GM12878 (cell line): ENCODE measurements around the gene SIN3A. TPM values are rescaled to one million over a fixed set of nuclear protein-coding genes. Genes with fewer than 3 reads are reported as not detected.

Source experiments
- ATAC-seq: fragments of 200-7000 bp; cut with Tn5 transposase; 3 replicates; pipeline ENCODE4 v1.9.1; 2020; ENCODE audit warnings: mild to moderate bottlenecking, moderate library complexity
- BruUV-seq: library from RNA; stranded (reverse); fragments of 400-500 nt; replicated peaks from 2 replicates; lab custom pipeline; 2021; lab: Mats Ljungman, UMichigan
- CTCF ChIA-PET: fragments of 300-600 bp; sonication (Branson Sonifier 250); formaldehyde crosslinking; extraction: SDS; loops from one replicate; lab custom pipeline; 2021; ENCODE audit warnings: inconsistent platforms; lab: Yijun Ruan, JAX
- POLR2A ChIA-PET: fragments of 350-600 bp; formaldehyde crosslinking; extraction: SDS; loops from one replicate; lab custom pipeline; 2021; ENCODE audit warnings: inconsistent platforms; lab: Charles Lee
- RAD21 ChIA-PET: fragments of 300-600 bp; sonication (Branson Sonifier 250); formaldehyde crosslinking; loops from one replicate; lab custom pipeline; 2023; ENCODE audit warnings: antibody characterized with exemption; ENCODE audit not compliant: unreplicated experiment; lab: Charles Lee
- SMC1A ChIA-PET: fragments of 300-600 bp; sonication (Branson Sonifier 250); formaldehyde crosslinking; loops from one replicate; lab custom pipeline; 2023; ENCODE audit not compliant: unreplicated experiment, uncharacterized antibody; lab: Charles Lee
- DNase-seq: peaks from one replicate; pipeline ENCODE4 v3.0.0-alpha.2; 2011; ENCODE audit warnings: low read depth, low spot score
- FAIRE-seq: peaks from 3 replicates; lab custom pipeline; 2011; peaks lifted over from hg19 to GRCh38; lab: Jason Lieb, UNC
- H2AFZ ChIP-seq: 2 replicates; pipeline ENCODE4 v1.6.0; 2011; ENCODE audit warnings: low read depth, low read length, control low read depth; ENCODE audit not compliant: control insufficient read depth
- H3K27ac ChIP-seq: 2 replicates; pipeline ENCODE4 v1.5.1; 2011; ENCODE audit warnings: control low read depth; ENCODE audit not compliant: control insufficient read depth, insufficient read depth
- H3K27me3 ChIP-seq, 2 experiments: replicated peaks in 1 of 2; 2 replicates each; pipeline versions ENCODE4 v1.6.0 to v1.6.1; 2011; ENCODE audit warnings: low read length in 1 of 2; ENCODE audit not compliant: control insufficient read depth in 2 of 2, insufficient read depth in 2 of 2
- H3K36me3 ChIP-seq, 2 experiments: 2 replicates each; pipeline ENCODE4 v1.5.1; 2011; ENCODE audit warnings: low read length in 1 of 2; ENCODE audit not compliant: control insufficient read depth in 2 of 2, insufficient read depth in 2 of 2
- H3K4me1 ChIP-seq: 2 replicates; pipeline ENCODE4 v1.6.1; 2011; ENCODE audit warnings: mild to moderate bottlenecking, low read length, moderate library complexity, mixed read lengths; ENCODE audit not compliant: control insufficient read depth, insufficient read depth
- H3K4me2 ChIP-seq: 2 replicates; pipeline ENCODE4 v1.6.0; 2011; ENCODE audit warnings: control low read depth; ENCODE audit not compliant: control insufficient read depth, insufficient read depth
- H3K4me3 ChIP-seq: fragments of 200-600 bp; sonication (generic); 2 replicates; pipeline ENCODE4 v1.5.1; 2016
- H3K79me2 ChIP-seq: 2 replicates; pipeline ENCODE4 v1.6.0; 2011; ENCODE audit warnings: low read length; ENCODE audit not compliant: control insufficient read depth, insufficient read depth
- H3K9ac ChIP-seq: 2 replicates; pipeline ENCODE4 v1.8.0; 2011; ENCODE audit warnings: low read length, control low read depth, mixed read lengths; ENCODE audit not compliant: control insufficient read depth, insufficient read depth
- H3K9me3 ChIP-seq: replicated peaks from 3 replicates; pipeline ENCODE4 v1.5.1; 2011; ENCODE audit warnings: mild to moderate bottlenecking, low read length; ENCODE audit not compliant: control insufficient read depth, insufficient read depth
- H4K20me1 ChIP-seq: 2 replicates; pipeline ENCODE4 v1.6.0; 2011; ENCODE audit not compliant: control insufficient read depth, insufficient read depth
- CEBPB ChIP-seq, 2 experiments: fragments of 150-350 bp in 1 of 2; IDR thresholded peaks; 2 replicates each; pipeline ENCODE4 v1.6.1; 2012 to 2014; ENCODE audit warnings: low read depth in 2 of 2, low read length in 2 of 2, borderline replicate concordance in 1 of 2, inconsistent platforms in 1 of 2
- MTA2 ChIP-seq: fragments of 450-650 bp; IDR thresholded peaks from 2 replicates; pipeline ENCODE4 v1.6.1; 2016; ENCODE audit warnings: low read depth, mild to moderate bottlenecking, moderate library complexity
- MTA3 ChIP-seq: IDR thresholded peaks from 2 replicates; pipeline ENCODE4 v1.6.1; 2012; ENCODE audit warnings: low read length, inconsistent platforms, borderline replicate concordance
- NR2C2 ChIP-seq: IDR thresholded peaks from 2 replicates; pipeline ENCODE4 v1.6.1; 2011; ENCODE audit warnings: borderline replicate concordance, low read depth; ENCODE audit not compliant: control insufficient read depth, insufficient read length
- SIN3A ChIP-seq: IDR thresholded peaks from 2 replicates; pipeline ENCODE4 v1.6.1; 2012; ENCODE audit warnings: low read depth, low read length, improper control_type of control experiment
- WRNIP1 ChIP-seq: IDR thresholded peaks from 2 replicates; pipeline ENCODE4 v1.6.1; 2011; ENCODE audit warnings: low read depth, low read length, improper control_type of control experiment, borderline replicate concordance
- WGBS: methylation state at CpG from one replicate; pipeline ENCODE4 v1.1.6; 2016; ENCODE audit warnings: low lambda C conversion rate; ENCODE audit not compliant: insufficient replicate concordance, insufficient coverage; ENCODE audit errors: missing lambda C conversion rate; 5-methylcytosine and 5-hydroxymethylcytosine counted together
- in situ Hi-C: fragments of 300-500 bp; cut with MboI; formaldehyde crosslinking; loops from 9 replicates; pipeline ENCODE4 v1.14.3; 2018; ENCODE audit warnings: mixed read lengths
- intact Hi-C: fragments of 100-400 bp; cut with micrococcal nuclease; formaldehyde crosslinking; loops from one replicate; pipeline ENCODE4 v1.14.2; 2022; ENCODE audit not compliant: unreplicated experiment
- polyA plus RNA-seq, 11 experiments: library from polyadenylated mRNA; depleted of rRNA in 4 of 11; unstranded in 6 of 11; stranded (reverse) in 5 of 11; fragments of >200 nt; fragmentation: Nextera tagmentation in 4 of 11; fragmentation: Illumina TruSeq in 1 of 11; extraction: Ambion mirVana in 4 of 11; extraction: Trizol in 1 of 11; gene quantifications; 1 replicate in 1 of 11; 2 replicates in 10 of 11; pipeline versions ENCODE4 v1.2.1 to v1.2.3, GENCODE V29; 2011 to 2016; ENCODE audit warnings: inconsistent platforms in 2 of 11, missing spikeins in 2 of 11, low read depth in 1 of 11
- total RNA-seq, 4 experiments: library from RNA; depleted of rRNA in 3 of 4; stranded (reverse); fragments of >200 nt in 3 of 4; fragmentation: Illumina TruSeq in 1 of 4; extraction: Trizol in 1 of 4; gene quantifications; 2 replicates each; pipeline versions ENCODE4 v1.2.1 to v1.2.3, GENCODE V29; 2013 to 2021
- TF ChIP-seq, protein P1 (sequence below): IDR thresholded peaks from 2 replicates; pipeline ENCODE4 v1.6.1; 2011; ENCODE audit warnings: borderline replicate concordance, low read depth, mild to moderate bottlenecking, moderate library complexity, low read length; ENCODE audit not compliant: insufficient read depth, poor library complexity, severe bottlenecking
- TF ChIP-seq, protein P2 (sequence below): fragments of 450-650 bp; IDR thresholded peaks from 2 replicates; pipeline ENCODE4 v1.6.1; 2017; ENCODE audit warnings: mild to moderate bottlenecking, moderate library complexity
- TF ChIP-seq, protein P3 (sequence below): fragments of 150-350 bp; IDR thresholded peaks from 2 replicates; pipeline ENCODE4 v1.6.1; 2016; ENCODE audit warnings: low read depth, low read length
- TF ChIP-seq, protein P4 (sequence below): fragments of 450-650 bp; IDR thresholded peaks from 2 replicates; pipeline ENCODE4 v1.6.1; 2017; ENCODE audit warnings: borderline replicate concordance
- TF ChIP-seq, protein P5 (sequence below): IDR thresholded peaks from 2 replicates; pipeline ENCODE4 v1.6.1; 2011; ENCODE audit warnings: low read depth, mild to moderate bottlenecking, low read length, moderate library complexity, borderline replicate concordance; ENCODE audit errors: extremely low read depth

The SIN3A gene
- total and polyA plus RNA-seq, 10 of the 15 experiments (the other 5 are each of a cell fraction or from before 2014, with no cell fraction given), result 6.4 to 62.2 (median 29.2) TPM

DNA sequence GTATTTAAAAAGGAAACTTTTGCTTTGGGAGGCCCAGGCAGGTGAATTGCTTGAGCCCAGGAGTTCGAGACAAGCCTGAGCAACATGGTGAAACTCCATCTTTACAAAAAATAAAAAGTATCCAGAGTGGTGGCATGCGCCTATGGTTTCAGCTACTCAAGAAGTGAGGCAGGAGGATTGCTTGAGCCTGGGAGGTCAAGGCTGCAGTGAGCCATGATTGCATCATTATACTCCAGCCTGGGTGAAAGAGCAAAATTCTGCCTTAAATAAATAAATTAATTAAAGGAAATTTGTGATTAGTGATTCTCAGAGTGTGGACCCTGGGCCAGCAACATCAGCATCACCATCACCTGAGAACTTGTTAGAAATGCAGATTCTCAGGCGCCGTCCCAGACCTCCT lies 125.6 kb downstream of the SIN3A start (continued):
- TF ChIP-seq, protein P1, sequence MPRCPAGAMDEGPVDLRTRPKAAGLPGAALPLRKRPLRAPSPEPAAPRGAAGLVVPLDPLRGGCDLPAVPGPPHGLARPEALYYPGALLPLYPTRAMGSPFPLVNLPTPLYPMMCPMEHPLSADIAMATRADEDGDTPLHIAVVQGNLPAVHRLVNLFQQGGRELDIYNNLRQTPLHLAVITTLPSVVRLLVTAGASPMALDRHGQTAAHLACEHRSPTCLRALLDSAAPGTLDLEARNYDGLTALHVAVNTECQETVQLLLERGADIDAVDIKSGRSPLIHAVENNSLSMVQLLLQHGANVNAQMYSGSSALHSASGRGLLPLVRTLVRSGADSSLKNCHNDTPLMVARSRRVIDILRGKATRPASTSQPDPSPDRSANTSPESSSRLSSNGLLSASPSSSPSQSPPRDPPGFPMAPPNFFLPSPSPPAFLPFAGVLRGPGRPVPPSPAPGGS, result no peak
- TF ChIP-seq, protein P2, sequence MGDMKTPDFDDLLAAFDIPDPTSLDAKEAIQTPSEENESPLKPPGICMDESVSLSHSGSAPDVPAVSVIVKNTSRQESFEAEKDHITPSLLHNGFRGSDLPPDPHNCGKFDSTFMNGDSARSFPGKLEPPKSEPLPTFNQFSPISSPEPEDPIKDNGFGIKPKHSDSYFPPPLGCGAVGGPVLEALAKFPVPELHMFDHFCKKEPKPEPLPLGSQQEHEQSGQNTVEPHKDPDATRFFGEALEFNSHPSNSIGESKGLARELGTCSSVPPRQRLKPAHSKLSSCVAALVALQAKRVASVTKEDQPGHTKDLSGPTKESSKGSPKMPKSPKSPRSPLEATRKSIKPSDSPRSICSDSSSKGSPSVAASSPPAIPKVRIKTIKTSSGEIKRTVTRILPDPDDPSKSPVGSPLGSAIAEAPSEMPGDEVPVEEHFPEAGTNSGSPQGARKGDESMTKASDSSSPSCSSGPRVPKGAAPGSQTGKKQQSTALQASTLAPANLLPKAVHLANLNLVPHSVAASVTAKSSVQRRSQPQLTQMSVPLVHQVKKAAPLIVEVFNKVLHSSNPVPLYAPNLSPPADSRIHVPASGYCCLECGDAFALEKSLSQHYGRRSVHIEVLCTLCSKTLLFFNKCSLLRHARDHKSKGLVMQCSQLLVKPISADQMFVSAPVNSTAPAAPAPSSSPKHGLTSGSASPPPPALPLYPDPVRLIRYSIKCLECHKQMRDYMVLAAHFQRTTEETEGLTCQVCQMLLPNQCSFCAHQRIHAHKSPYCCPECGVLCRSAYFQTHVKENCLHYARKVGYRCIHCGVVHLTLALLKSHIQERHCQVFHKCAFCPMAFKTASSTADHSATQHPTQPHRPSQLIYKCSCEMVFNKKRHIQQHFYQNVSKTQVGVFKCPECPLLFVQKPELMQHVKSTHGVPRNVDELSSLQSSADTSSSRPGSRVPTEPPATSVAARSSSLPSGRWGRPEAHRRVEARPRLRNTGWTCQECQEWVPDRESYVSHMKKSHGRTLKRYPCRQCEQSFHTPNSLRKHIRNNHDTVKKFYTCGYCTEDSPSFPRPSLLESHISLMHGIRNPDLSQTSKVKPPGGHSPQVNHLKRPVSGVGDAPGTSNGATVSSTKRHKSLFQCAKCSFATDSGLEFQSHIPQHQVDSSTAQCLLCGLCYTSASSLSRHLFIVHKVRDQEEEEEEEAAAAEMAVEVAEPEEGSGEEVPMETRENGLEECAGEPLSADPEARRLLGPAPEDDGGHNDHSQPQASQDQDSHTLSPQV, result no peak
- TF ChIP-seq MTA3 (no peak), CEBPB (IDR thresholded peaks at IDR 0.05; ENCODE audit: borderline replicate concordance in 1 of 2, low read depth in 2 of 2, low read length in 2 of 2) (no peak)
- TF ChIP-seq, all 136 proteins: peak for 0

DNA sequence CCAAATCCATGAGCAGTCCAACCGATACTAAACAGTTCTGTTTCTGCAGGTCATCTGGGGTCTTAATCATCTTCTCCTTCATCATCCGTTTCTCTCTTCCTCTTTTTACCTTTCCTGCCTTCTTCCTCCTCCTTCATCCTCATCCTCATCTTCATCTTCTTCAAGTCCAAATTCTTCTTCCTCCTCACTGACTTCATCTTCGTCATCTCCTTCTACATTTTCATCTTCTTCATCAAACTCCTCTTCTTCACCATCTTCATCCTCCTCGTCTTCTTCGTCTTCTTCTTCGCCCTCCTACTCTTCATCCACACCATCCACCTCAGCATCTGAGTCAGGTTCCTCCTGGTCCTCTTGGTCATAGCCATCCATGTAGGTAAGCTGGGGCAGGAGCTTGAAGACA lies 129.8 kb downstream of the SIN3A start:
- no peak overlapping the region for H2AFZ ChIP-seq
- intact Hi-C loops (no loop called here), in situ Hi-C loops (no loop called here)
- H4K20me1 ChIP-seq, result no peaks in the 10 kb centered on the region
- DNase-seq, result no peak
- RAD21 ChIA-PET, result no interaction called here
- no peak overlapping the region for H3K4me2 ChIP-seq
- no peaks in the 10 kb centered on the region for H3K36me3 ChIP-seq
- no peaks in the 10 kb centered on the region for H3K27me3 ChIP-seq
- no peaks in the 10 kb centered on the region for H3K9me3 ChIP-seq
- POLR2A ChIA-PET, result no interaction called here
- no peaks in the 10 kb centered on the region for H3K4me1 ChIP-seq
- no peaks in the 10 kb centered on the region for H3K79me2 ChIP-seq
- SMC1A ChIA-PET, result no interaction called here
- no peak for FAIRE-seq
- 43% methylated on average over 6 of the region's 6 CpGs for WGBS
- no peak overlapping the region for H3K27ac ChIP-seq
- no peak for ATAC-seq
- CTCF ChIA-PET, result no interaction called here
- BruUV-seq, result no TSS peak
- no peak overlapping the region for H3K4me3 ChIP-seq
- H3K9ac ChIP-seq, result no peak overlapping the region
- TF ChIP-seq SIN3A (no peak), MTA2 (no peak), NR2C2 (no peak), WRNIP1 (no peak)
- TF ChIP-seq, protein P3, sequence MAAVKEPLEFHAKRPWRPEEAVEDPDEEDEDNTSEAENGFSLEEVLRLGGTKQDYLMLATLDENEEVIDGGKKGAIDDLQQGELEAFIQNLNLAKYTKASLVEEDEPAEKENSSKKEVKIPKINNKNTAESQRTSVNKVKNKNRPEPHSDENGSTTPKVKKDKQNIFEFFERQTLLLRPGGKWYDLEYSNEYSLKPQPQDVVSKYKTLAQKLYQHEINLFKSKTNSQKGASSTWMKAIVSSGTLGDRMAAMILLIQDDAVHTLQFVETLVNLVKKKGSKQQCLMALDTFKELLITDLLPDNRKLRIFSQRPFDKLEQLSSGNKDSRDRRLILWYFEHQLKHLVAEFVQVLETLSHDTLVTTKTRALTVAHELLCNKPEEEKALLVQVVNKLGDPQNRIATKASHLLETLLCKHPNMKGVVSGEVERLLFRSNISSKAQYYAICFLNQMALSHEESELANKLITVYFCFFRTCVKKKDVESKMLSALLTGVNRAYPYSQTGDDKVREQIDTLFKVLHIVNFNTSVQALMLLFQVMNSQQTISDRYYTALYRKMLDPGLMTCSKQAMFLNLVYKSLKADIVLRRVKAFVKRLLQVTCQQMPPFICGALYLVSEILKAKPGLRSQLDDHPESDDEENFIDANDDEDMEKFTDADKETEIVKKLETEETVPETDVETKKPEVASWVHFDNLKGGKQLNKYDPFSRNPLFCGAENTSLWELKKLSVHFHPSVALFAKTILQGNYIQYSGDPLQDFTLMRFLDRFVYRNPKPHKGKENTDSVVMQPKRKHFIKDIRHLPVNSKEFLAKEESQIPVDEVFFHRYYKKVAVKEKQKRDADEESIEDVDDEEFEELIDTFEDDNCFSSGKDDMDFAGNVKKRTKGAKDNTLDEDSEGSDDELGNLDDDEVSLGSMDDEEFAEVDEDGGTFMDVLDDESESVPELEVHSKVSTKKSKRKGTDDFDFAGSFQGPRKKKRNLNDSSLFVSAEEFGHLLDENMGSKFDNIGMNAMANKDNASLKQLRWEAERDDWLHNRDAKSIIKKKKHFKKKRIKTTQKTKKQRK, result no peak
- TF ChIP-seq, protein P4, sequence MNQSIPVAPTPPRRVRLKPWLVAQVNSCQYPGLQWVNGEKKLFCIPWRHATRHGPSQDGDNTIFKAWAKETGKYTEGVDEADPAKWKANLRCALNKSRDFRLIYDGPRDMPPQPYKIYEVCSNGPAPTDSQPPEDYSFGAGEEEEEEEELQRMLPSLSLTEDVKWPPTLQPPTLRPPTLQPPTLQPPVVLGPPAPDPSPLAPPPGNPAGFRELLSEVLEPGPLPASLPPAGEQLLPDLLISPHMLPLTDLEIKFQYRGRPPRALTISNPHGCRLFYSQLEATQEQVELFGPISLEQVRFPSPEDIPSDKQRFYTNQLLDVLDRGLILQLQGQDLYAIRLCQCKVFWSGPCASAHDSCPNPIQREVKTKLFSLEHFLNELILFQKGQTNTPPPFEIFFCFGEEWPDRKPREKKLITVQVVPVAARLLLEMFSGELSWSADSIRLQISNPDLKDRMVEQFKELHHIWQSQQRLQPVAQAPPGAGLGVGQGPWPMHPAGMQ, result no peak
- TF ChIP-seq, protein P5, sequence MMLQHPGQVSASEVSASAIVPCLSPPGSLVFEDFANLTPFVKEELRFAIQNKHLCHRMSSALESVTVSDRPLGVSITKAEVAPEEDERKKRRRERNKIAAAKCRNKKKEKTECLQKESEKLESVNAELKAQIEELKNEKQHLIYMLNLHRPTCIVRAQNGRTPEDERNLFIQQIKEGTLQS, result no peak
